Measurements from ENCODE around the gene FAF1.

DNA sequence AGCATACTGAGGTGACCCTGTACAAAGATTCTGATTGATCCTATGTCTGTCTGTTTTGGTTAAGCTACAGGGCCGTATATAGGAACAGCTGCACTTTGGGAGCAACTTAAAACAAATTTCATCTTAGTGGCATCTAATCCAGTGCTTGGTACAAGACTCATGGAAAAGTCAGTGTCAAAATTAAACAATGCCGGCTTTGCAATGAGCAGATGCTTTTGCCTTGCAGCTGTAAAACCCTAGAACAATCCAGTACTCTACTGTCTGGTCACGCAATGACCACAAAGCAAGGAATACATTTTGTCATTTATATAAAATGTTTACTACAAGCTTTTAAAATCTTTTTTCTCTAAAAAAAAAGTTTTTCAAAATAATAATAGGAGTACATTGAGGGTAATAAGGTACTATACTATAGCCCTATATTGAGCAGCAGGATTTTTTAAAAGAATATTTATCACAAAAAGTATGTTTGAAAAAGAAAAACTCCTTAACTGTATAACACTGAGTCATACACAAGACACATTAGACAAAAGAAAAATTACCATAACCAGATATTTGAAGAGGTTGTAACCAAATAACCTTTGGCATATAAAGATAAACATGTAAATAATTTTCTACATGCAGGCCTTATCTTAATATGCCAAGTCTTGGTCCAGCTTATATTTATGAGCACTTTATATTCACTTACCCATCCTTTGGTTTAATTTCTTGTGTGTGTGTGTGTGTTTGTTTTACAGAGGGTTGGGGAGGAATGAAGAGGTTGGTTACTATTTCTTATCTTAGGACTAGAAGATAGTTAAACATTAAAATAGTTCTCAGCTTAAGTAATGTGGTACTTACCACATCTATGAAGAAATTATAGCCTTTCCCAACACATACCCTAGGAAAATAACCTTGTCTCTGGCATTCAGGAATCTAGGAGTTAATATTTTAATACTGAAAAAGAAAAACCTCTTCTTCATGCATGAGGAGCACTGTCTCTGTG, 262.3 kb downstream of the FAF1 start:
- no peak for TF ChIP-seq GATA2 (IDR thresholded peaks at IDR 0.05; ENCODE audit: low read depth, low read length)
- no peak for TF ChIP-seq GATA3 (IDR thresholded peaks at IDR 0.05; ENCODE audit: low read depth, low read length)

Data from SH-SY5Y (cell line).